Putamen (tissue), 1 donor: Measurements from ENCODE around the gene EDIL3.

Source experiments
- DNase-seq: peaks from one replicate; pipeline ENCODE4 v3.0.0-alpha.2; 2016; ENCODE audit warnings: low spot score

Gene EDIL3

DNA sequence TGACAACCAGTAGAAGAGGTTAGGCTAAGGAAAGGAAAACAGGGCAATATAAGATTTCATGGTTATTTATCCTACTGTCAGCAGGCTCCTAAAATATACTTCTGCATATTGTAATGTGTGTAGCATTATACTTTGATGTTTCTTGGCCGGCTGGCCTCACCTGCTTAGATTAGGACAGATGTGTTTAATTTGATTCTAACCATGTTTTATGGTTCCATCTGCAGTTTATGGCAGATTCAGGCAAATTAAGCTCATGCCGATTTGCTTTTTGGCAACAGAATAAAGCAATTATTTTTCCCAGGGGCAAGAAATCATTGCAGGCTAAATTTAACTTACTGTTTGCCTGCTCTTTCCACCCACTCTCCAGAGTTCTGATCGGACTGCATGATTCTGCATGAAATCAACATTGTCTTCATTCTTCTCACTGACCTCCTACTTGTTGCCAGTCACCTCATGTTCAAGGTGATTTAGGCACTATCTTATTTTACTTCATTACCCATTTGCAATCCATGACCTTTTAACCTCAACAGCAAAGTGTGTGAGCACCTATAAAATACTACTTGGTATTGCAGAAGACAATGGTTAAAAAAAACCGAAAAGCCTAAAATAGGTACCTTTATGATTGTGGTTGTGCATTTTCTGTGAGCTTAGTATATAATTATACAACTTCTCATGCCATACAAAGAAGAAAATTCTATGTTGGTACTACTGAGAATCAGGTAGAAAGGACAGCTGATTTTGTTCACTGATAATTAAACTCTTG, 125.2 kb downstream of the EDIL3 start:
- no peak for DNase-seq

DNA sequence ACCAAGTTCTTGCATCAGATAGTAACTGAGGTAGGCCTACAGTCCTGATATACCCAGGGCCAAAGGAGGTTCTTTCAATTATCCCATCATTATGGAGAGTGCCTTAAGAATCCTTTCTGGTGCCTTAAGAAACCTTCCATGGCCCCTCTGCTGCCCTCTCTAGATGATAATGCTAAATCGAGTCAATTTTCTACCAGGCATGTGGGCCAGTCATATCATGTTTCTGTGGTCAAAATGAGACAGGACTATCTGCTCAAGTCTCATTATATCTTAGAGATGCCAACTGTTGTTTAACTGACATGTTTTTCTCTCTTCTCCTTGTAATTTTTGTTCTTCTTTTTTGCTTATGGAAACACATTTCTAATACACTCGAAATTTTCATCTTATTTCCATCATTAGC, 127.6 kb downstream of the EDIL3 start:
- DNase-seq: no peak

DNA sequence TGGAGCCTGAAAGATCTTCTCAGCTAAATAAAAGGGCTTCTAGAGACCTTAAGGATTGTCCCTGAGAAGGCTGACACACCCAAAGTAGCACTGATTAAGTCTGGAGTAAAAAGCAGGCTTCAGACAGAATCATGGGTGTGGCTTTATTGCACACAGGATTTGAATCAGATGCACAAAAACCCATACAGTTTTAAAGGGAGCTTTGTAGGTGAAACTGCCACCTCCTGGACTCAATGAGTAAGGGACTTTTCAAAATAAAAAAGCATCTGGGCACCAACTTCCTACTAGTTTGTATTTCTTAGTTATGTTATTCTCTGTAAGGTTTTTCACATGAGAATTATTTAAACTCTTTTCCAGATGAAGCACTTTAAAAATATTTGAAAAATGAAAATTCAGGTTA, 129.4 kb downstream of the EDIL3 start:
- DNase-seq: no peak

DNA sequence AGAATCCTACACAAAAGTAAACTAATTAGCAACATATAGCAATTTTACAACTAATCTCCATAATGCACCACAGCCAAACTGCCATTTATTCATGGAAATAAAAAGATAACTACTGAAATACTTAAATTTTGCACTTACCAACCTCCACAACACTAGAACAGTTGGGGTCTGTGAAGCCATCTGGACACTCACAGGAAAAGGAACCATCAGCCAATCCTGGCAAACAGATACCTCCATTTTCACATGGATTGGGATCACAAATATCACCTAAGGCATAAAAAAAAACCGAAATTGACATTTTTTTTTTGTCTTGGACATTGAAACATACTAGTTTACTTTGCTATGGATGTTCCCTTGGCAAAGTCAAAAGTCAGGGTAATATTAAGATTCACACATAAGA, 130.7 kb downstream of the EDIL3 start:
- DNase-seq: no peak

DNA sequence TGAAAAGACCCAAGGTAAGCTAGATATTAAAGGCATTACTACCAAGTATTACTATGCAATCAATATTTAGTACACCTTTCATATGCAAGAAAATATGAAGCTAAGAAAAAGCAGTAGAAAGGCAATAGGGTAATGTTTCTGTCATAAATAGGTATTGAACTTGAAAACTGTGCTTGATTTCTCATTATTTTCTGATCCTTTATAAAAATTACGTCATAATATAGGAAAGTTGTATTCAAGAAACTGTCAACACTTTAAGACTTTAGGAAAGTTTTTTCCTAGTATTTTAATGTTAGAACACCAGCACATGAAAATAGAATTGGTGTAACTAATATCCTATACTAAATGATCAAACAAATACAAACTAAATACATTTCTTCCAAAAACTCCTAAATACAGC, 133.2 kb downstream of the EDIL3 start:
- no peak for DNase-seq

DNA sequence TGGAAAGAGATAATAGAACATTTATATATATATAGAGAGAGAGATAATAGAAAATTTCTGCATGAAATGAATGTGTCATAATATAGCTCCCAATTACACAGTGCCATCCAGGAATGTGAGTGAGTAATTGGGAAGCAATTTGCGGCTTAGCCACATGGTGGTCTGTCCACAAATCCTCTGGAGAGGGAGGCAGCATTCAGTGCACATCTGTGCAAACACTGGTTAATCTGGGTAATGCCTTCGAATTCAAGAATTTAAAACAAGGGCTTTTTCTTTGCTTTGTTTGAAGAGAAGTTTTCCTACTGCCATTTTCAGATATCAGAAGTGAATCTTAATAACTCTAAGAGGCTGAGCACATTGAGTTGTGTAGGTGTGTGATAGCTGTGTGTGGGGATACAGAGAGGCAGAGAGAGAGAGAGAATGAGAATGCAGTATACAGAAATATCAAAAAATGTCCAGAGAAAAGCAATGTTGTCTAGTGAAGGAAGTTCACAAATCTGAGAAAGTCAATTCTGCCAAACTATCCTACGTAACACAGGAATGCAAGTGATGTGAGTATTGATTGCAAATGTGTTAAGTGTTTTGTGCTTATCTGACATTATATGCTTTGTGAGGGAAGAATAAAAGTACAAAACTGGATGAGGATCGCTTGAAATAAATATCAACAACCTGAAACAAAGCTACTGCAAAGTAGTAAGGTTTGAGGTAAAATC, 134.6 kb downstream of the EDIL3 start:
- DNase-seq: peak; percentile 39

DNA sequence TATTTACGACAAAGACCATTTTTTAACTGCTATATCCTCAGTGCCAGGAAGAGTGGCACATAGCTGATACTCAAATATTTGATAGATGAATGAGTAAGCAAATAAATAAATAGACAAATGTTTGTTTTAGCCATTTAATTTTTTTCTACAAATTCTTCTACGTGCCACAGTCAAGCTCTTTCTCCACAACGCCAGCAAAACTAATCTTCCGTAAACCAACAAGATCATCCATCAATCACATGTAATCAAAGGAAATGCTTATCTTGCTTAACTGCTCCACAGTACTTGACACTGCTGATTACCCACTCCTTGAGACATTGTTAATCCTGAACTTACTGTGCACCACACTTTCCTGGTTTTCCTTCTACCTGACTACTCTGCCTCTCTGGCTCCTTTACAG, 136.7 kb downstream of the EDIL3 start:
- DNase-seq: no peak

DNA sequence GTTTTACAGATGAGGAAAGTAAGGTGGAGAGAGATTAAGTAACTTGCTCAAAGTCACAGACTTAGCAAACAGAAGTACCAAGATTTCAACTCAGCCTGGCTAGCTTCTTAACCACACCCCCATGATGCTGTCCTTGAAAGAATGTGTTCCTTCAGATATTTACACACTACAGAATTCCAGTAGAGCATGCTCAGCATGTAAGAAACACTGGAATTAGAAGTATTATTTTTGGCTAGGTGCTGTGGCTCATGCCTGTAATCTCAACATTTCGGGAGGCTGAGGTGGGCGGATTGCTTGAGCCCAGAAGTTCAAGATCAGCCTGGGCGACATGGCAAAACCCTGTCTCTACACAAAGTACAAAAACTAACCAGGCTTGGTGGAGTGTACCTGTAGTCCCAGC, 142.4 kb downstream of the EDIL3 start:
- DNase-seq: no peak

DNA sequence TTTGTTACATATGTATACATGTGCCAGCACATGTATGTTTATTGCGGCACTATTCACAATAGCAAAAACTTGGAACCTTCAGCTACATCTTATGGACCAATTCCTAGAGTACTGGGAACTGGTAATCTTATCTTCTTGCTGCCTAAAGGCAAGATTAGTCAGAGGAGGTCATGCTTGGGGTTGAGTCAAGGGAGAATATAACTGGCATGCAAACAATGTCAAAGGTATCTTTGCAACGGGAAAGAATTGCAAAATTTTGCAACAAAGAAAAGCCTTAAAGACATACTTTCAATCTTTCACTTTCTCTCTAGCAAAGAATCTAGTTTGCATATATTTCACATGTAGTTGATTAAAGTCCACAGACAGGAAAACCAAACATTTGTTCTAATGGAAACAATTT, 145.2 kb downstream of the EDIL3 start:
- no peak for DNase-seq

DNA sequence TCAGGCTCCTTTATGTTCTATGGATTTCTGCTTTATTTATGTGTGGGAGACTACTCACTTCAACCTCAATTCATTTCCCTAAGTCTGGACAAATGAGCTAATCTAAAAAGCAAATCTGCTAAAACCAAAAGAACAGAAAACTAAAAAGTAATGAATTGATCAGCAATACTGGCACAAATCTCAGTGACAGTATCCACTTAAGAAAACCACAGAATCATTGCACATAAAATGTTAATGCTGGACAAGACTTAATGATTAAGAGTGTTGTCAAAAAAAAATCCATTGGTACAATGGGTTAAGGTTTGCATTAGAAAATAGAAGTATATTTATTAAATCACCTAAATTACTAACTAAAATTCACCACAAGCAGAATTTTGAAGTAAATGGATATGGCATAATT, 147.6 kb downstream of the EDIL3 start:
- DNase-seq: no peak

DNA sequence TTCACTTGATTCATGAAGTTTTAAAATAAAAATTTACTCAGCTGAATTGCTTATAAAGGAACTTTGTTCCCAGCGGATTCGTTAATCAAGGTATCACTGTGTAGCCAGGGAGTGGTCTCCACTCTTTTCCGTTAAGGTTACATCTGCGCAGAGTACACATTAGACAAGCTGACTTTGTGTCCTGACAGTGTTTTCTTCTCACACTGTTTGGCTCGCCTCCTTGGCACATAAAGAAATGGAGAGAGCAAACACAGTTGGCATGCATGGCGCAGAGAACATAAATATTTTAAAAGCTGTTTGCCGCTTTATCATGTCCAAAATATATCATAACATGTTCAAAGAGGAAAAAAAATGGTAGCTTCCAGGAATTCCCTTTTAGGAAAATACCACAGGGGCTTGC, 153.2 kb downstream of the EDIL3 start:
- no peak for DNase-seq

DNA sequence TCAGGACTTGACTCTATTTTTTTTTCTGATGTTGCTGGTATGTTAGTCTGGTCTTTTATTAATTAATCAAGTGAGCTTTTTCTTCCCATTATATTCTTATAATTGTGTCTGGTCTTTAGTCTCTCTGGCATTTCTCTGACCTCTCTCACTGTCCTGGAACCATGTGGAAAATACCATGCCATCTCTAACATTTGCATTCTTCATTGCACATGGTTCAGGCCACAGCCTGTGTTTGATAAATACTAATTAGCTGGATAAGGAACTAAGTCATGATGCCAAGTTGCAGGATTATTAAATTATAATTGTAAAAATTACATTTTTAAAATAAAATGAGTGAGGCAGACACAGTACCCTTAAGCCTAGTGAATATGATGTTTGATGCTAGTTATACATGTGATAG, 155.6 kb downstream of the EDIL3 start:
- DNase-seq: no peak

DNA sequence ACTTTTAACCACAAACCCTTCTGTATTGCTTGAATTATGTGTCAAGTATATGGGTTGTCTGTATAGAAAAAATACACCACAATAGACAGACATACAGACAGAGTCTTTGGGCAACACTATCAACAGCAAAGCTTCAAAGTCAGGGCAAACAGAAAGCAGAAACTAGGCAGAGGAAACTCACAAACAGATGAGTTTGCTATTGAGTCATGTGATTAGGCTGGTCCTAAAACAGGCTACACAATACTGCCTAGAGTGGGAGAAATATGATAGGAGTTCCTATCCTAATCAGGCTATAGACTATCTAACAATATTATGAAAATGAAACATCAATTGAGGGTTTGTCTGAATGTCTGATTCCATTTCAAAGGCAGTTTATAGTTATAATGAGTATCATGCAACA, 156.4 kb downstream of the EDIL3 start:
- DNase-seq: no peak

DNA sequence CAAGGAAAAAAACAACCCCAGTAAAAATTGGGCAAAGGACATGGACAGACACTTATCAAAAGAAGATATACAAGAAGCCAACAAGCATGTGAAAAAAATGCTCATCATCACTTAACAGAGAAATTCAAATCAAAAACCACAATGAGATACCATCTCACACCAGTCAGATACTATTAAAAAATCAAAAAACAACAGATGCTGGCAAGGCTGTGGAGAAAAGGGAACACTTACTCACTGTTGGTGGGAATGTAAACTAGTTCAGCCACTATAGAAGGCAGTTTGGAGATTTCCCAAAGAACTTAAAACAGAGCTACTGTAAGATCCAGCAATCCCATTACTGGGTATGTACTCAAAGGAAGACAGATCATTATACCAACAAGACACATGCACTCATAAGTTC, 157.4 kb downstream of the EDIL3 start:
- DNase-seq: no peak

DNA sequence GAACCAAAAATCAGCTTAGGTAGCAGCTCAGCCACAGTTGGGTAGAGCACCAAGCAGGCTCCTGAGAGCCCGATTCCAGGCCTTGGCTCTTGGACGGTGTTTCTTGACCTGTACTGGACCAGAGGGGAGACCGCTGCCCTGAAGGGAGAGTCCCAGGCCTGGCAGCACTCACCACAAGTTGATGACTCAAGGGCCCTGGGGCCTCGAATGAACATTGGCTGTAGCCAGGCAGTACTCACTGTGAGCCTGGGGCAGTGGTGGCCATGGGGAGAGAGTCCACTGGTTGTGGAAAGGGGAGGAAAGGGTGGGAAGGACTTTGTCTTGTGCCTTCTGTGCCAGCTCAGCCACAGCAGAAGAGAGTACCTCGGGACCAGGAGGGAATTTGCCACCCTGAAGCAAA, 166.1 kb downstream of the EDIL3 start:
- no peak for DNase-seq

DNA sequence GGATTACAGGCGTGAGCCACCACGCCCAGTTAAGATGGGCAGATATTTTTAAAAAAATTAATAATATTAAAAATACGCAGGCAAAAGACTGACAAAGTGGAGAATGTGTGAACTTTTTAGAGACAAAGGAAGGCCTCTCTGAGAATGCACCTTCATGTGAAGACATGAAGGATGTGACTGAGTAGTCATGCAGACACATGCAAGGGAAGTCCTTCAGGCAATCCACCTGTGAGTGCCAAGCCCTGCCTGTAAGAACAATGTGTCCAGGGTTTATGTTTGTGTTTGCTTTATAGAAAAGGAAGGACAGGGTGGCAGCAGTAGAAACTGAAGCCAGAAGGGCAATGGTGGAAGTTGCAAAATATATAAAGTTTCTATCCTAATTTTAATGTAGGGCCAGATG, 169.2 kb downstream of the EDIL3 start:
- DNase-seq: no peak

DNA sequence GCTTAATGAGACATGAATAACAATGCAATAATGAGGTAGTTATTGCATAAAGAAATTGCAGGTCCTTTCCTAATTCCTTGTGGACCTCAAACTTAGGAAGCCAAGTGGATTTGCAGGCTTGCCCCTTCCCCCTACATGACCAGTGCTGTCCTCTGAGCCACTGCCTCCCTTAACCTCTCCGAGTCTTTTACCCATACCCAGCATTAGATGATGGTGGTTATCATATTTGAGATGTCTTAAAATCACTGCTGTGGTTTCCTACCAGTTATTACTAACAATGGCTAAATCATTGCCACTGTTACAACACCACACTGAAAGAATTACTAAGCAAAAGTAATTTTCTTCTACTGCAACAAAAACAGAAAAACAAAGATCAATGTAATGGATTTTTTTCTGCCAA, 170.8 kb downstream of the EDIL3 start:
- no peak for DNase-seq

DNA sequence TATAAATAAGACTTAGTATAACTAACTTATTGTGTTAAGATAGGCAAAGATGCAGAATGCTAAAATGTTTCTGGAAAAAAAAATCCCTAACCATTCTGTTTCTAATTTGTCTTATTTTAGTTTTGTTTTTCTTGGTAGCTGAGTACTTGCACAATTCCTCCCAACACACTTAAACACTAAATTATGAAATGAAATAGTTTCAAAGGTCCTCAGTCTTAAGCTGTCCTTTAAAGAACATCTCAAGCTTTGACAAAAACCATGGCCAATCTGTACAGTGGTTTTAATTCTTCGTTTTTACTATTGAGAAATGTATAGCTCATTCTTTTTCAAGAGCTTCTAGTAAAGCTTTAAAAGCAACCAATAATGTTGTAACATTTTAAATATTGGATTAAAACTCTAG, 171.5 kb downstream of the EDIL3 start:
- DNase-seq: no peak

DNA sequence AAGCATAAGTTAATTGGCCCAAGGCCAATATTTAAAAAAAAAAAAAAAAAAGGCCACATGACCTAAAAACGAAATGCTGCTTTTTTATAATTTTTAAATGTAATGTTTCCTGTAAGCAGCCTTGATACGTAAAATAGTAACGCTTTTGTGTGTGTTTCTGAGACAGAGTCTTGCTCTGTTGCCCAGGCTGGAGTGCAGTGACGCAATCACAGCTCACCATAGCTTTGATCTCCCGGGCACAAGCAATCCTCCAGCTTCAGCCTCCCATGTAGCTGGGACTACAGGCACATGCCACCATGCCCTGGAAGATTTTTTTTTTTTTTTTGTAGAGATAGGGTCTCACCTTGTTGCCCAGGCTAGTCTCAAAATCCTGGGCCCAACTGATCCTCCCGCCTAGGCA, 179.9 kb downstream of the EDIL3 start:
- DNase-seq: no peak

DNA sequence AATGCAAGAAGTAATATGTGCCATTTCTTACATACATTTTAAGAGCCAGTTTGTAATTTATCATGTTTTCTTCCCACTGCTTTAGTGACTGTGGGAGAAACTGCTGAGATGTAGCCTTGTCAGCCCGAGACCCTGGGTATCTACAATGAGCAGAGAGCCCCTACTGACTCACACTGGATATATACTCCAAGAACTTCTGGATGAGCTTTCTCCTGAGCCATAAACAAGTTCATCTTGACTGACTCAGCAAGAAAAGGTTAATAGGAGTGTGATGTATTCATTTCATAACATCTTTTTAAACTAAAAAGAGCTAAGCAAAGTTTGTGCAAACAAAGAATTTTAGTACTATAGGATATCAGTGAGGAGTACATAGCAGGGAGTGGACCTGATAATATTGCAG, 182.5 kb downstream of the EDIL3 start:
- no peak for DNase-seq

DNA sequence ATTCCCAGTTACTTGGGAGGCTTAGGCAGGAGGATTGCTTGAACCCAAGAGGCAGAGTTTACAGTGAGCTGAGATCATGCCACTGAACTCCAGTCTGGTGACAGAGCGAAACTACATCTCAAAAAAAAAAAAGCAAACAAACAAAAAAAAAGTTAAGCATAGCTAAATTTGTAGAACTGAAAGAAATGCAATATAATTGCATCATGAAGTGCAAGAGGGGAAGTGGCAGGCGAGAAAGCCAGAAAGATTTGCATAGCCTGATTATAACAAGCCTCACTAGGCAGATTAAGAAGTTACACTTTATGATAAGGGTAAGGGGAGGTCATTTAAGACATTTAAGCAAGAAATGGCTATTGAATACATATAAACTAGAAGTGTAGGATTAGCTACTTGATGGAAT, 187.1 kb downstream of the EDIL3 start:
- no peak for DNase-seq

DNA sequence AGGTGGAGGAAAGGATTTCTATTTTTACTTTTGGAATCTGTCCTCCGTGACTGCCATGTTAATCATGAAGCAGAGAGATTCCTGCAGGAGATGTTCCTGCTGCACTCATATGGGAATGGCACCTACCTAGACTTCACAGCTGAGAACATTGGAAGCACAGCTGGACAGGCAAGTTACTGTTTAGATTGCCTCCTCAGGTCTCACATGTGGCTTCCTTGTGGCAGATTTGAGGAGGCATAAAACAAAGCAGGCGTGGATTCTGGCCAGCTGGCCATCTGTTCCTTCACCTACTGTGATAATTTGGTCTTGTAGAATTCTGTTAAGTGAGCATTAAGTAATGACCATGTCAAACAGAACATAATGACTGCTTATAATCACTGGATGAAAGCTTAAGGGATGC, 193.4 kb downstream of the EDIL3 start:
- no peak for DNase-seq

DNA sequence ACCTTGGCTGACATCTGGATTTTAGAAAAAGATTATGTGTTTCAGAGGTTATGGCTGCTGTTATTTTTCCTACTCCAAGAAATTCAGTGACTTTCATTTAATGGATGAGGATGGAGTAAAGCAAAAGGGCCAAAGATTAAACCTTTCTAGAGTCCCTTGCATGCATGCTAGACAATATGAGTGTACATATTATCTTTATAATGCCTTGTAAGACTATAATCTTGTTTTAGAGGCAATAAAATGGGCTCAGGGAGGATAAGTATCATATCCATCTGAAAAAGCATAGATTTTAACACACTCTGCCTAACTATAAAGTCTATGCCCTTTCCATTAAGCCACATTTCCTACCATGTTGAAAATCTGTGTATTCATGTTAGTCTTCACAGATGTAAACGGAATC, 199.8 kb downstream of the EDIL3 start:
- no peak for DNase-seq

DNA sequence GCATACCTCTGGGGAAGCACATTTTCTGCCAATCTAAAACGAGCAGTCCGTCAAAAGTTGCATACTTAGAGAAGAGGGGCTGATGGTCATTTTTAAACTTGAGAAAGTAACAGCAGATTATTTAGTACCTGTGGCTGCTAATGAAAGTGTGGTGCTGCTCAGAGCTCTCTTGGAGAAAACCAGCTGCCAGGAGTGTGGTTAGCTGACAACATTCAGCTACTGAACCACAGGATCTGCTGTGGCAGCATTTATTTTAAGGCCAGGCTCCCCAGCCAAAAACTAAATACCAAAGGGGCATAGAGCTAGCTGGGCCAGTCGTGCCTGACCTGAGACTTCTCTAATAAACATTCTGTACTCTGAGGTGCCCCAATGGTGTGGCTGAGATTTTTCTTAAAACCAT, 203.6 kb downstream of the EDIL3 start:
- DNase-seq: no peak
